ENCODE results near the gene OOEP.
"Not testable (repeated sequence)": the region's sequence is repeated elsewhere in the genome, so short reads cannot be mapped to it uniquely, and the experiment has no call there.

DNA sequence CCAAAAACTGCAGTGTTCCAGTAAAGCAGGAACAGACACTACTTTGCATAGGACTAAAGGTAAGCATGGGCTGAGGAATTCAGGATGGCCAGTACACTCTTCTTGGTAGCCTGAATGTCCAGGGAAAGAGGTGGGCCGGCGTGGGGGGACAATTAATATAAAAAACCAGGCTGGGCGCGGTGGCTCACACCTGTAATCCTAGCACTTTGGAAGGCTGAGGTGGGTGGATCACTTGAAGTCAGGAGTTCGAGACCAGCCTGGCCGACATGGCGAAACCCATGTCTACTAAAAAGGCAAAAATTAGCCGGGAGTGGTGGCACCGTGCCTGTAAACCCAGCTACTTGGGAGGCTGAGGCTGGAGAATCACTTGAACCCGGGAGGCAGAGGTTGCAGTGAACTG lies 11.8 kb upstream of the OOEP start:
- not testable (repeated sequence) for TF ChIP-seq YY1 (IDR thresholded peaks at IDR 0.05; ENCODE audit: insufficient read depth, insufficient read length); SUZ12 (IDR thresholded peaks at IDR 0.05; ENCODE audit: extremely low read depth, insufficient read depth, insufficient read length); ZNF274 (IDR thresholded peaks at IDR 0.05; ENCODE audit: low read depth, low read length)
